Middle frontal gyrus (tissue), 1 donor: ENCODE data around the gene NKX6-2.

Experiments used
- DNase-seq: peaks from one replicate; pipeline ENCODE4 v3.0.0-alpha.2; 2015; ENCODE audit warnings: low spot score; ENCODE audit errors: extremely low spot score

Gene NKX6-2

DNA sequence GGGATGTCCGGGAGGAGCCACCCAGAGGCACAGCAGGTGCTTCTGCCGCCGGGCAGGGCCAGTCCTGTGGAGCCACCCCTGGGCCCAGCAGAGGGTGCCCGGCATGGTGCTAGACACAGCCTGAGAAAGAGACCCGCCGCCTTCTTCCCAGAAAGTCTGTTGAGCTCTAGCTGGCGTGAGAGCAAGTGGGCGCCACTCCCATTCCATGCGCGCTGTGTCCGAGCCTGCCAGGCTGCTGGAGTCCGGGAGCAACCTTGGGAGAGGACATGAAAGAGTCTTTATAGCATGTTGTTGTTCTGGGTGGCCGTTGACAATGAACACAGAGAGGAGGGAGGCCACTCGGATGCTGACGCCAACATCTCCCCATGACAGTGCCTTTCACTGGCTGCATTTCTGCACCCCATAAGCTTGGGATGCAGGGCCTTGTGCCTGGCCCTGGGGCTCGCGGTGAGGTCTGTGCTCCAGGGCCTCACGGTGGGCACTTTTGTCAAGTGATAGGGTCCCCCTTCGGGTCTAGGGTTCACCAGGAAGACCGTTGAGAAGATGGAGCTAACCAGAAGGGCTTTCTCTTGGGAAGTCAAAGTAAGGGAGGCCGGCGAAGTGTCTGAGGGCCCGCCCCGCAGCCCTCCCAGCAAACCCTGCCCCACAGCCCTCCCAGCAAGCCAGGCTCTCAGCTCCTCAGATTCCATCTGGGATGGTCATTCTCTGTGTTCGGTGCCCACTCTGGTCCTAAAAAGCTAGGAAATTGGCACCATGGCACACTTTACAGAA, 47.3 kb downstream of the NKX6-2 start:
- DNase-seq = peak; percentile 43

GRCh38 chr10:132737390-132738048, 48.4 kb downstream of the NKX6-2 start:
- no peak for DNase-seq

DNA sequence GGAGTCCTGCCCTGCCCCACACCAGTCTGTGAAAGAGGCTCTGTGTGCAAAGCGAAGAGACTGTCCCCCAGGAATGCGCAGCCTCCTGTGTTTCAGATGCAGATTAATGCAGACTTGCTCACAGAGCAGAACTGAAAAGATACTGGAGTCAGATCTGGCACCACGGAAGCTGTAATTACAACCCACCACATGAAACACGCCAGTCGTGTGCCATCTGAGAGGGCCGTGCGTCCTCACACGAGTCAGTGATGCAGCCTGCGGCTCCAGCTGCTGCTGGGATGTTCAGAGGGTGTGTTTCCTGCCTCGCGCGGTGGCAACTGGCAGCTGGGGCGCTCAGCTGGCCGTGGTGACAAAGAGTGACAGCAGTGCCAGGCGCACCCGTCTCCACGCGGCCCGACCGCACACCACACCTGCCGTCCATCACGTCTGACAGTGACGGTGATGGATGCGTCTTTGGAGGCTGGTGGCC, 50.0 kb downstream of the NKX6-2 start:
- DNase-seq = peak; percentile 61

GRCh38 chr10:132735341-132735775, 50.6 kb downstream of the NKX6-2 start:
- DNase-seq = no peak

GRCh38 chr10:132733926-132734325, 52.0 kb downstream of the NKX6-2 start:
- no peak for DNase-seq
